GM12801 (cell line): Measurements from ENCODE around the gene INIP.

Experiments used
- TF ChIP-seq, protein P1 (sequence below): IDR thresholded peaks from one replicate; pipeline ENCODE4 v1.5.1; 2011; ENCODE audit warnings: control low read depth; ENCODE audit not compliant: insufficient read length; ENCODE audit errors: extremely low read depth

INIP gene

DNA sequence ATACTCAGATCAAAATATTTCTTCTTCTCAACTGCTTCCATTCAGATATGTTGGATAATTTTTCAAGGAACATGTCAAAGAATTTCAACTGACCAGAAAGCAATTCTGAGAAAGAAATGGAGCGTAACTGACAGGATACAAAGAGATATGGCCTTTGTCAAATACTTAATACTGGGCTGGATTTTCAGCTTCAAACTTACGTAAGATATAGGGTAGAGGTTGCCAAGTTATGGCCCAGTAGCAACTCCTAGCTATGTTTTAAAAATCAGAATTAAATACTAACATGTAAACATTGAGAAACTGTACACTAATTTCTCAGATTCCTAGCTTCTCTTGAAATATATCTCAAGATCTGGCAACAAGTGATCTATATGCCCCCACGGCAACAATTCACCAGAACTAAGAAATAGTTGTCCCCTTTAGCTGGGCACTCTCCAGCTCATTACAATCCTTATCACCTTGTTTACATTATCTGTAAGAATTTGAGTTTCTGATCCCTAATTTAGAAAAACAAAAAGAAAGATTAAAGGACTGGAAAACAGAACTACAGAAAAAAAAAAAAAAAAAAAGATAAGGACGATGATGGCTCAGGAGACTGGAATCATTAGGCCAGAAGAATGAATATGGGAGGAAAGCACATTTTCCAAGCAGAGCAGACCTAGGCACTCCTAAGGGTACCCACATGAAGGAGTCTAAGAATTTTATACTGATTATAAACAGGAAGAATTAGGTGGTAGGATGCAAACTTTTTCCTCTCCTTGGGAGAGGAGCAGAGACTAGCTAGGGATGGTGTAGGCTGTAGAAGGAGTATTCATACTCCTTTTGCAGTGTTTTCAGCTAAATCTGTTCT lies 23.0 kb downstream of the INIP start:
- TF ChIP-seq, protein P1, sequence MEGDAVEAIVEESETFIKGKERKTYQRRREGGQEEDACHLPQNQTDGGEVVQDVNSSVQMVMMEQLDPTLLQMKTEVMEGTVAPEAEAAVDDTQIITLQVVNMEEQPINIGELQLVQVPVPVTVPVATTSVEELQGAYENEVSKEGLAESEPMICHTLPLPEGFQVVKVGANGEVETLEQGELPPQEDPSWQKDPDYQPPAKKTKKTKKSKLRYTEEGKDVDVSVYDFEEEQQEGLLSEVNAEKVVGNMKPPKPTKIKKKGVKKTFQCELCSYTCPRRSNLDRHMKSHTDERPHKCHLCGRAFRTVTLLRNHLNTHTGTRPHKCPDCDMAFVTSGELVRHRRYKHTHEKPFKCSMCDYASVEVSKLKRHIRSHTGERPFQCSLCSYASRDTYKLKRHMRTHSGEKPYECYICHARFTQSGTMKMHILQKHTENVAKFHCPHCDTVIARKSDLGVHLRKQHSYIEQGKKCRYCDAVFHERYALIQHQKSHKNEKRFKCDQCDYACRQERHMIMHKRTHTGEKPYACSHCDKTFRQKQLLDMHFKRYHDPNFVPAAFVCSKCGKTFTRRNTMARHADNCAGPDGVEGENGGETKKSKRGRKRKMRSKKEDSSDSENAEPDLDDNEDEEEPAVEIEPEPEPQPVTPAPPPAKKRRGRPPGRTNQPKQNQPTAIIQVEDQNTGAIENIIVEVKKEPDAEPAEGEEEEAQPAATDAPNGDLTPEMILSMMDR = no peak

DNA sequence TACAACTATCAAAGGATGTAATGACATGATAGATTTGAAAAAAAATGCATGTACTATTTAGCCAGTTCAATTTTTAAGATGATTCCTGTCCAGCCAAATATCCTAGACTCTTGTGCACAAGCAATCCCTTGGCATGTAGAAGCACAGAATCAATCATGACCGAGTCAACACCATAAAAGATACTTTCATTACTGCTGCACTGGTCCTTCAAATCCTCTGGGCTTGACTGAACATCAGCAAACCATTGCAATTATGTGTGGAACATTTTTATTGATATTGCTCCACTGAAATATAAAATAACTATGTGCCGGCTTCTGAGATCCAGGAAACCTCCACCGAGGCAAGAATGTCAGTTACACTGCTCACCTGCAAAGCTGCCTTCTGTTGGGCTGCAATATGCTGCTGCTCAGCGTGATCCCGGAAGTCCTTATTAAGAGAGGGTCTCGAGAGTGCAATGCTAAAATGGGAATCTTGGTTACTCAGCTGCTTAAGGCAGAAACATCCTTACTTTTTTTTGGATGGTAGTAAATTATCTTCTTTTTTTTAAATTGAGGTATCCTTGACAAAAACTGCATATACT lies 28.7 kb downstream of the INIP start:
- TF ChIP-seq, protein P1 = no peak

DNA sequence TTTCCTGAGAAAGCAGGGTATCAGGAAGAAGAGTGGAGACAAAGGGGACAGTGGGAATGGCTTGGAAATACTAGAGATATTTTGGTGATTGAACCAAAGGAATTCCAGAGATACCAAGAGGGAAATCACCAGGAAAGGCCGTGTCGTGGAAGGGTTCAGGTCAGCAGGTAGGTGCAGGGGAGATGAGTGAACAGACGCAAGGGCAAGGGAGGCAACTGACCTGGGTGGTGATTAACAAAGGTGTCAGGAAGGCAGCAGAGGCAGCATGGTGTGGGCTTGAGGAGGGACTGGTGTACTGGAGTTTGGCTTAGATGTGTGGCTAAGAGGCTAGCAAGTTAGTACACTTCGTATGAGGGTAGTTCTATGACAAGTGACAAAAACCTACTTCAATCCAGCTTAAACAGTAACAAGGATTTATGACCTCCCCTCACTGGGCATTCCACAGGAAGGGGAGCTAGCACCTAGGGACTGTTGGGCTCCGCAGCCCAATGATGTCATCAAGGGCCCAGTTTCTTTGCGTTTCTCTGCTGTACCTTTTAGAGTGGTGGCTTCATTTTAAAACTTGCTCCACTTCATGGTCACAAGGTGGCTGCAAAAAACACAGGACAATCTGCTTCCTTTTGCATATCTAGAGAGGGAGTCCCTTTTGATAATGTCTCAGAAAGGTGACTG lies 37.0 kb downstream of the INIP start:
- TF ChIP-seq, protein P1 = no peak

DNA sequence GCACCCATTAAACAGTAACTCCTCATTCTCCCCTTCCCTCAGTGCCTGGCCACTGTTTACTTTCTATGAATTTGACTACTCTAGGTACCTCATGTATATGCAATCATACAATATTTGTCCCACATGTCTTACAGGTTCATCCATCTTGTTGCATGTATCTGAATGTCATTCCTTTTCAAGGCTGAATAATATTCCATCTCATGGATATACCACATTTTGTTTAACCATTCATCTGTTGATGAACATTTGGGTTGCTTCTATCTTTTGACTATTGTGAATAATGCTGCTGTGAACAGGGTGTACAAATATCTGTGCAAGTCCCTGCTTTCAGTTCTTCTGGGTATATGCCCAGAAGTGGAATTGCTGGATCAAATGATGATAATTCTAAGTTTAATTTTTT lies 40.9 kb downstream of the INIP start:
- TF ChIP-seq, protein P1 = no peak

DNA sequence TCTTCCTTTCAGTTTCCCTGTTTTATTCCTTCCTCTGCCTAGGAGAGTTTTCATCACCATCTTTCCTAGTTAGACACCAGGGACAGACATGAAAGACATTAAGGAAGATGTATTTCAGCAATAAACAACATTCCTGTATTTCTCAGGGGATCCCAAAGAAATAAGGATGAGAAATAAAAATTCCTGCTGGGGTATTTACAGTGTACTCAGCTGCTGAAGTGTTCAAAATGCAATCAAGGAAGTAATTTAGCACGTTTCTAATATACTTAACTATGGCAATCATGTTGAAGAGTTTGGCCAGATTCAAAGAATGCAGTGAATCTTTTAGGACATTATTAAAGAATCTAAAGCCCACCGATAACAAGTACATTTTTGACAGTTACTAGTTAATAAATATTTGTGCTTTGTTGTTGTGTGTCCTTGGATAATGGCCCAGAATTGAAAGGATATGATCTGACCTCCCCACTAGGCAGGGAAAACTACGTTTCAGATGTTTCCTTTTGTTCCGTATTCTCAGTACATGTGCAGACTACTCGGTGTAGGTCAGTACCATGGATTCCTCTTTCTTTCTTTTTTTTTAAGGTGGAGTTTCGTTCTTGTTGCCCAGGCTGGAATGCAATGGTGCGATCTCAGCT lies 46.8 kb downstream of the INIP start:
- TF ChIP-seq, protein P1 = no peak

DNA sequence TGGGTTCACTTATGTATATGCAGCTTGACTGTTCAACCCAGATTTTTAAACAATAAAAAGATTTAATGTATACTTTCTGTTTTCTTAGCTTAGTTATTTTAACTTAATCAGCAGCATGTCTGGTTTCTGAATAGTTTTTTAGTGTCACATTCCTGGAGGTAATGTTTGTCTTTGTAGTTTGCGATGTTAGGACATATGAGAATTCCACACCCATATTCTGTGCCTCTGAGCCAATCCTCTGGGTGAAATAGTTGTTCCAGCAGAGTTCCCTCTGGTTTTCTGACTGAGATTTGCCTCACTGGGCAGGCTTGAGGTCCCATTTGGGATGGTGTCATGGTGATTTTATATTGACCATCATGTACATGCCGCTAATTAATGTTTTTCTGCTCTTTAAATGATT lies 48.6 kb downstream of the INIP start:
- TF ChIP-seq, protein P1 = no peak

DNA sequence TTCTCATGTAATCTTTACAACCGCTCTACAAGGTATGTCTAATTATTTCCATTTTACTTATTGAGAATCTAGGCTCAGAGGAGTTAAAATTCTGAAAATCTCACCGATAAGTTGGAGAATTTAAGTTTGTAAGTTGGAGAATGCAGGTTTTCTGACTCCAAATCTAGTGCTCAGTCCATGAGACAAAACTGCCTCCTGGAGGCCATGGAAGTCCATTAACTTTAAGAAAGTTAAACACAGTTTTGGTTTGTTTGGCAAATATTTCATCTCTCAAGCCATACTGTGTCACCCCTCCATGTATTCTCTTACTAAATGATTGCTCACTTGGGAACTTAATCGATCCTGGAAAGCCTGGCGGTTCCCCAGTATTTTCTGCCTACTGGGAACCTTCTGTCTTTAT lies 52.6 kb downstream of the INIP start:
- TF ChIP-seq, protein P1 = no peak
